Activated CD8-positive, alpha-beta memory T cell treated with anti-CD3 and anti-CD28 coated beads for 24 hours (primary cell): Measurements from ENCODE around the gene TOLLIP.
A peak's percentile ranks its signal among the peaks of the same experiment; 100 is the strongest.
"Not testable (repeated sequence)": the region's sequence is repeated elsewhere in the genome, so short reads cannot be mapped to it uniquely, and the experiment has no call there.

Experiments
- DNase-seq: peaks from one replicate; pipeline ENCODE4 v3.0.0-alpha.2; 2020

The TOLLIP gene

GRCh38 chr11:1261241-1262071 is 48.0 kb downstream of the TOLLIP start:
- DNase-seq = no peak

- no peak for DNase-seq
Observed at GRCh38 chr11:1260620-1261019, 48.8 kb downstream of the TOLLIP start.

DNA sequence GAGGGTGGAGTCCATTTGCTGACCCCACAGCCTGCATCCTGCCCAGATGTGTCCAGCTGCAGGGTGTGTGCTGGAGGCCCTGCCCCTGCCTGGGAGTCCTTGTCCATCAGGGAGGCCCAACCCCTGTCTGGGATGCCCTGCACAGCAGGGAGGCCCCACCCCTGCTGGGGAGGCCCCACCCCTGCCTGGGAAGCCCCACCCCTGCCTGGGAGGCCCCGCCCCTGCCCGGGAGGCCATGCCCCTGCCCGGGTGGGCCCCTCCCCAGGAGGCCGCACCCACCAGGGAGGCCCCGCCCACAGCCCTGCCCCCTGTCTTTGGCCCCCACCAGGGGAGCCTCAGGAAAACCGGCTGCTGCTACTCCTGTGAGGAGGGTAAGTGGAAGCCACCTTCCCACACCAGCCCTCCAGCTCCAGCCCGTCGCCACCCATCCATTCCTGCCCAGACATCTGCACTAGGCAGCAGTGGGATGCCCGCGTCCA is 49.4 kb downstream of the TOLLIP start:
- peak; percentile 75 for DNase-seq

GRCh38 chr11:1259561-1259960 is 49.9 kb downstream of the TOLLIP start:
- no peak for DNase-seq

GRCh38 chr11:1259076-1259461 is 50.4 kb downstream of the TOLLIP start:
- DNase-seq = no peak

DNA sequence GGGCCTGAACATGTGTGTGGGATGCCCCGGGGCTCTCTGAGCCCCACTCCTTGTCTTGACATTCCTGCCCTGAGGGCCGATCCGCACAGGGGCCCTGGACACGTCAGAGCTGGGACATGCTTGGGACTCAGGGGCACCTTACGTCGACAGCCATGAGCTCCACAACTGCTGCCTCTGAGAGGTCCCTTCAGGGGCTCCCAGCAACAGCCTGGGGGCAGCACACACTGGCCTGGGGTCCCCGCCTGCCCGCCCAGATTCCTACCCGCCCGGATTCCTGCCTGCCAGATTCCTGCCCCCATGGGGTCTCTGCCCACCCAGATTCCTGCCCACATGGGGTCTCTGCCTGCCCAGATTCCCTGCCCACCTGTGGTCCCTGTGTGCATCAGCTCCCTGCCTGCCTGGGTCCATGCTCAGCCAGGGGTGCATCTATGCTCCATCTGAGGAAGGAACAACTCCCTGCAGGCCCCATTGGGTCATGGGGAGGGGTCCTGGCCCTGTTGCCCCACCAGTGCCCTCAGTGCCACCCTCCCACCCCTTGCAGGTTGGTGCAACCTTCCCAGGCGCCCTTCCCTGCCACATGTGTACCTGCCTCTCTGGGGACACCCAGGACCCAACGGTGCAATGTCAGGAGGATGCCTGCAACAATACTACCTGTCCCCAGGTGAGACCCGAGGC is 50.9 kb downstream of the TOLLIP start:
- no peak for DNase-seq

- DNase-seq = no peak
Observed at GRCh38 chr11:1257916-1258315, 51.5 kb downstream of the TOLLIP start.

DNA sequence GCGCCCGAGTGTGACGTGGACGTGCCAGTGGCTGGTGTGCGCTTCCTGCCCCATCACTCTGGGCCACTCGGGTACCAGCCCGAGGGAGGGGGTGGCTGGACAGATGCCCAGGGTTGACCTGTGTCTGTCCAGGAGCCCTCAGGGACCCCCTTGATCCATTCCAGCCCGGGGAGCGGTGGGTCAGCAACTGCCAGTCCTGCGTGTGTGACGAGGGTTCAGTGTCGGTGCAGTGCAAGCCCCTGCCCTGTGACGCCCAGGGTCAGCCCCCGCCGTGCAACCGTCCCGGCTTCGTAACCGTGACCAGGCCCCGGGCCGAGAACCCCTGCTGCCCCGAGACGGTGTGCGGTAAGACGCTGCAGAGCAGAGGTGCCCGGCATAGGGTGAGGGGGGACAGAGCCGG is 52.1 kb downstream of the TOLLIP start:
- no peak for DNase-seq

DNA sequence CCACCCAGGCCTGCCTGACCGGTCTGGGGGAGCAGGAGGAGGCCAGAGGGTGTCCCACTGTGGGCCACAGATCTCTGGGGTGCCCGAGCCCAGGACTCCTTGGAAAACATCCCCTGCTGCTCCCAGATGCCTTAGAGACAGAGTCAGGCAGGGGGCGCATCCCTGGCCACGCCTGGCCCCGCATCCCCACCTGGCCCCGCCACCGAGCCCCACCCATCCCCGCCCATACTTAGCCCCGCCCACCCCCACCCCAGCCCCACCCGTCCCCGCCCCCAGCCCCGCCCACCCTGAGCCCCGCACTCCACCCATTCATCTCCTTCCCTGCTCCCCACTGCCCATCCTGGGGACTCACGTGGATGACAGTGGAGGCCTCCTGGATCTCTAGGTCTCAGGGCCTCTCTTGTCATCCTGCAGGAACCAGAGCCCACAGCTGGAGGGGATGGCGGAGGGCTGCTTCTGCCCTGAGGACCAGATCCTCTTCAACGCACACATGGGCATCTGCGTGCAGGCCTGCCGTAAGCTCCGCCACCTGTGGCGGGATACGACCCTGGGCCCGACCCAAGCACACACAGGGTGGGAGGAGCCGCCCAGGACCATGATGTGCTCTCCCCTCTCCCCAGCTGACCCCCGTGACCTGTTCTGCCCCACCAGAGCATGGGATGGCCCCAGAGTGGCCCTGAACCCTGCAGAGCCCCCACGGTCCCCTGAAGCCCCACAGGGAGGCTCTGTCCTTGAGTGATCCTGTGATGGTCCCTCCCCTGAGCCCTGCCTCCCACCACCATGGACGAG is 53.0 kb downstream of the TOLLIP start:
- DNase-seq = no peak

- DNase-seq = no peak
Observed at GRCh38 chr11:1255151-1255550, 54.3 kb downstream of the TOLLIP start.

DNA sequence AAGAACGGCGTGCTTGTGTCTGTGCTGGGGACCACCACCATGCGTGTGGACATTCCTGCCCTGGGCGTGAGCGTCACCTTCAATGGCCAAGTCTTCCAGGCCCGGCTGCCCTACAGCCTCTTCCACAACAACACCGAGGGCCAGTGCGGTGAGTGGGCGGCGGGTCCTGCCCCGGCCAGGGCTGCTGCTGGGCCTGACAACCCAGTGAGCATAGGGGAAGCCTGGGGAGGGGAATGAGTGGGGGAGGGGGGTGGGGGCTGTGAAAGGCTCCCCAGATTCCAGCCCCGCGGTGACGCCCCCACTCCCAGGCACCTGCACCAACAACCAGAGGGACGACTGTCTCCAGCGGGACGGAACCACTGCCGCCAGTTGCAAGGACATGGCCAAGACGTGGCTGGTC is 54.7 kb downstream of the TOLLIP start:
- DNase-seq = no peak

DNA sequence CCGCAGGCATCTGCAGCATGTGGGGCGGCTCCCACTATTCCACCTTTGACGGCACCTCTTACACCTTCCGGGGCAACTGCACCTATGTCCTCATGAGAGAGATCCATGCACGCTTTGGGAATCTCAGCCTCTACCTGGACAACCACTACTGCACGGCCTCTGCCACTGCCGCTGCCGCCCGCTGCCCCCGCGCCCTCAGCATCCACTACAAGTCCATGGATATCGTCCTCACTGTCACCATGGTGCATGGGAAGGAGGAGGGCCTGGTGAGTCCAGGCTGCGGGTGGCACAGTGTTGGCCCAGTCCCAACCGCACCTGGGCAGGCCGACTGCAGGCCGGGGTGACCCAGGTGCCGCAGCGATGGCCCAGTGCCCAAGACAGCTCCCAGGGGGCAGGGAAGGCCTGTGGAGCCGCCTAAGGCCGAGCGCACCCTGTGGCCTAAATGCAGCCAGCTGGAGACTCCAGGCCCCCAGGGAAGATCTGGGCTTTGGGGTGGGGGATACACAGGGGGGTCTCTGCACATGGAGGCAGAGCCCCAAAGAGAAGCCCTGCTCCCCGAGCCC is 55.3 kb downstream of the TOLLIP start:
- no peak for DNase-seq

GRCh38 chr11:1253103-1253485 is 56.3 kb downstream of the TOLLIP start:
- DNase-seq = no peak

- DNase-seq = no peak
Observed at GRCh38 chr11:1252371-1253102, 56.9 kb downstream of the TOLLIP start.

GRCh38 chr11:1251236-1251770 is 58.1 kb downstream of the TOLLIP start:
- DNase-seq = no peak

- DNase-seq = not testable (repeated sequence)
Observed at GRCh38 chr11:1250411-1250810, 59.0 kb downstream of the TOLLIP start.

GRCh38 chr11:1248951-1249350 is 60.5 kb downstream of the TOLLIP start:
- not testable (repeated sequence) for DNase-seq

- not testable (repeated sequence) for DNase-seq
Observed at GRCh38 chr11:1247026-1247425, 62.4 kb downstream of the TOLLIP start.

GRCh38 chr11:1246301-1246700 is 63.1 kb downstream of the TOLLIP start:
- not testable (repeated sequence) for DNase-seq

DNA sequence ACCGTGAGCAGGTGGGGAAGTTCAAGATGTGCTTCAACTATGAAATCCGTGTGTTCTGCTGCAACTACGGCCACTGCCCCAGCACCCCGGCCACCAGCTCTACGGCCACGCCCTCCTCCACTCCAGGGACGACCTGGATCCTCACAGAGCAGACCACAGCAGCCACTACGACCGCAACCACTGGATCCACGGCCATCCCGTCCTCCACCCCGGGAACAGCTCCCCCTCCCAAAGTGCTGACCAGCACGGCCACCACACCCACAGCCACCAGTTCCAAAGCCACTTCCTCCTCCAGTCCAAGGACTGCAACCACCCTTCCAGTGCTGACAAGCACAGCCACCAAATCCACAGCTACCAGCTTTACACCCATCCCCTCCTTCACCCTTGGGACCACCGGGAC is 63.7 kb downstream of the TOLLIP start:
- DNase-seq = not testable (repeated sequence)

DNA sequence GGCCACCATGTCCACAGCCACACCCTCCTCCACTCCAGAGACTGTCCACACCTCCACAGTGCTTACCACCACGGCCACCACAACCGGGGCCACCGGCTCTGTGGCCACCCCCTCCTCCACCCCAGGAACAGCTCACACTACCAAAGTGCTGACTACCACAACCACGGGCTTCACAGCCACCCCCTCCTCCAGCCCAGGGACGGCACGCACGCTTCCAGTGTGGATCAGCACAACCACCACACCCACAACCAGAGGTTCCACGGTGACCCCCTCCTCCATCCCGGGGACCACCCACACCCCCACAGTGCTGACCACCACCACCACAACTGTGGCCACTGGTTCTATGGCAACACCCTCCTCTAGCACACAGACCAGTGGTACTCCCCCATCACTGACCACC is 64.9 kb downstream of the TOLLIP start:
- not testable (repeated sequence) for DNase-seq

GRCh38 chr11:1243521-1243920 is 65.9 kb downstream of the TOLLIP start:
- DNase-seq = not testable (repeated sequence)
